Mesodermal cell (in vitro differentiated cells): ENCODE measurements around the gene WWP2.
"Not testable (repeated sequence)": the region's sequence is repeated elsewhere in the genome, so short reads cannot be mapped to it uniquely, and the experiment has no call there.

Experiments
- H3K27ac ChIP-seq: 2 replicates; pipeline ENCODE4 v1.7.0; 2013; ENCODE audit warnings: mild to moderate bottlenecking, low read depth, low read length, moderate library complexity; ENCODE audit not compliant: severe bottlenecking
- H3K36me3 ChIP-seq: 2 replicates; pipeline ENCODE4 v1.7.1; 2013; ENCODE audit warnings: mild to moderate bottlenecking, low read length, moderate library complexity; ENCODE audit not compliant: control insufficient read depth, insufficient read depth
- H3K4me1 ChIP-seq: one replicate; pipeline ENCODE4 v1.7.1; 2013; ENCODE audit warnings: mild to moderate bottlenecking, low read length; ENCODE audit not compliant: insufficient read depth, control insufficient read depth, poor library complexity, severe bottlenecking
- H3K4me3 ChIP-seq: 2 replicates; pipeline ENCODE4 v1.7.0; 2013; ENCODE audit warnings: low read length, control low read depth, mild to moderate bottlenecking; ENCODE audit not compliant: insufficient read depth, poor library complexity, severe bottlenecking; ENCODE audit errors: extremely low read depth
- H3K9me3 ChIP-seq: 2 replicates; pipeline ENCODE4 v1.7.1; 2013; ENCODE audit warnings: mild to moderate bottlenecking, low read length, moderate library complexity; ENCODE audit not compliant: control insufficient read depth
- WGBS, 2 experiments: methylation state at CpG; one replicate each; pipeline ENCODE4 v1.1.5; 2013; ENCODE audit warnings: missing lambda C conversion rate in 2 of 2; ENCODE audit not compliant: insufficient coverage in 2 of 2; 5-methylcytosine and 5-hydroxymethylcytosine counted together

The WWP2 gene

GRCh38 chr16:69820926-69821541, 58.9 kb downstream of the WWP2 start:
- H3K27ac ChIP-seq, result no peak overlapping the region

GRCh38 chr16:69821844-69822173, 59.7 kb downstream of the WWP2 start:
- no peaks in the 10 kb centered on the region for H3K4me1 ChIP-seq
- no peak overlapping the region for H3K27ac ChIP-seq
- 93 to 100% methylated on average over 3 to 4 of the region's 6 CpGs for WGBS, 2 experiments
- no peak overlapping the region for H3K4me3 ChIP-seq
- H3K36me3 ChIP-seq, result peaks cover 3% of the 10 kb centered on the region
- no peaks in the 10 kb centered on the region for H3K9me3 ChIP-seq

More at GRCh38 chr16:69820926-69821541, 58.9 kb downstream of the WWP2 start:
- peaks cover 3% of the 10 kb centered on the region for H3K36me3 ChIP-seq
- no peaks in the 10 kb centered on the region for H3K9me3 ChIP-seq
- no peaks in the 10 kb centered on the region for H3K4me1 ChIP-seq
- H3K4me3 ChIP-seq, result no peak overlapping the region
- 90 to 97% methylated on average over 13 of the region's 15 CpGs for WGBS, 2 experiments

GRCh38 chr16:69822174-69822935, 60.2 kb downstream of the WWP2 start:
- Histone ChIP-seq H3K9me3 (no peaks in the 10 kb centered on the region), H3K36me3 (peaks cover 3% of the 10 kb centered on the region), H3K4me3 (no peak overlapping the region), H3K27ac (no peak overlapping the region), H3K4me1 (no peaks in the 10 kb centered on the region)
- WGBS, 2 experiments, result 92 to 99% methylated on average over 10 of the region's 11 CpGs

GRCh38 chr16:69823831-69824563, 61.9 kb downstream of the WWP2 start:
- Histone ChIP-seq H3K4me3 (no peak overlapping the region), H3K36me3 (peaks cover 9% of the 10 kb centered on the region), H3K27ac (no peak overlapping the region), H3K4me1 (no peaks in the 10 kb centered on the region), H3K9me3 (no peaks in the 10 kb centered on the region)
- 90 to 95% methylated on average over 9 of the region's 10 CpGs for WGBS, 2 experiments

- 92 to 94% methylated on average over 2 of the region's 4 CpGs for WGBS, 2 experiments
- not testable (repeated sequence) for H3K4me1 ChIP-seq, H3K4me3 ChIP-seq, H3K27ac ChIP-seq, H3K9me3 ChIP-seq
- peaks cover 10% of the 10 kb centered on the region for H3K36me3 ChIP-seq
Measured at GRCh38 chr16:69824564-69825142, 62.5 kb downstream of the WWP2 start.

GRCh38 chr16:69827524-69827923, 65.4 kb downstream of the WWP2 start:
- H3K4me3 ChIP-seq, result no peak overlapping the region
- H3K36me3 ChIP-seq, result peaks cover 10% of the 10 kb centered on the region
- 90 to 100% methylated on average over 4 of the region's 5 CpGs for WGBS, 2 experiments
- no peaks in the 10 kb centered on the region for H3K9me3 ChIP-seq
- H3K27ac ChIP-seq, result no peak overlapping the region
- H3K4me1 ChIP-seq, result no peaks in the 10 kb centered on the region

- Histone ChIP-seq H3K36me3 (peaks cover 10% of the 10 kb centered on the region), H3K4me1 (no peaks in the 10 kb centered on the region), H3K9me3 (no peaks in the 10 kb centered on the region), H3K27ac (no peak overlapping the region), H3K4me3 (no peak overlapping the region)
- WGBS, 2 experiments, result 89 to 100% methylated on average over 1 of the region's 1 CpG
Measured at GRCh38 chr16:69829338-69829737, 67.2 kb downstream of the WWP2 start.

- H3K4me3 ChIP-seq, result no peak overlapping the region
- H3K9me3 ChIP-seq, result no peaks in the 10 kb centered on the region
- WGBS, 2 experiments, result 95 to 98% methylated on average over 2 to 5 of the region's 5 CpGs
- peak overlapping the region; percentile 11 for H3K27ac ChIP-seq
- peaks cover 10% of the 10 kb centered on the region for H3K36me3 ChIP-seq
- peaks cover 3% of the 10 kb centered on the region for H3K4me1 ChIP-seq
Measured at GRCh38 chr16:69830146-69830533, 68.0 kb downstream of the WWP2 start.

GRCh38 chr16:69830534-69831211, 68.5 kb downstream of the WWP2 start:
- 88 to 93% methylated on average over 5 to 10 of the region's 10 CpGs for WGBS, 2 experiments
- Histone ChIP-seq H3K36me3 (peaks cover 10% of the 10 kb centered on the region), H3K27ac (peak overlapping the region; percentile 11), H3K4me3 (no peak overlapping the region), H3K4me1 (peaks cover 3% of the 10 kb centered on the region), H3K9me3 (no peaks in the 10 kb centered on the region)
